Measurements from ENCODE around the gene SLC38A7. TPM values are rescaled to one million over a fixed set of nuclear protein-coding genes. Genes with fewer than 3 reads are reported as not detected.

The SLC38A7 gene
- total and polyA plus RNA-seq, 2 donors (not counting 3 experiments of a cell fraction or from before 2014, with no cell fraction given) = 33.2 to 44.4 TPM

- H2AFZ ChIP-seq (ENCODE audit: low read depth, low read length) = no peak overlapping the region
- H3K4me2 ChIP-seq (ENCODE audit: insufficient read depth, low read length) = no peak overlapping the region
- POLR2A ChIA-PET = no interaction called here
- no peak overlapping the region for H3K27ac ChIP-seq (ENCODE audit: insufficient read depth, low read depth, low read length)
- no peak for FAIRE-seq
- H4K20me1 ChIP-seq (replicated peaks; ENCODE audit: control insufficient read depth, extremely low read depth, insufficient read depth, low read length) = no peaks in the 10 kb centered on the region
- H3K4me3 ChIP-seq (replicated peaks in 1 of 3; ENCODE audit: insufficient read depth in 1 of 3, low read depth in 1 of 3, low read length in 3 of 3) = no peak overlapping the region
- H3K4me1 ChIP-seq (ENCODE audit: control insufficient read depth, extremely low read depth, insufficient read depth, low read length) = no peaks in the 10 kb centered on the region
- no peak for DNase-seq (ENCODE audit: low read depth, low spot score)
- no peaks in the 10 kb centered on the region for H3K79me2 ChIP-seq (ENCODE audit: control insufficient read depth, insufficient read depth, low read length)
- H3K27me3 ChIP-seq (ENCODE audit: control insufficient read depth in 2 of 2, insufficient read depth in 2 of 2, low read length in 2 of 2) = peaks cover 2 to 5% of the 10 kb centered on the region in 2 experiments
- intact Hi-C loops (cut with micrococcal nuclease) = no loop called here
- H3K9ac ChIP-seq (replicated peaks; ENCODE audit: extremely low read depth, insufficient read depth, low read length) = no peak overlapping the region
- TF ChIP-seq POLR2A (IDR thresholded peaks at IDR 0.05; ENCODE audit: low read depth, low read length) (no peak), JUN (IDR thresholded peaks at IDR 0.05; ENCODE audit: borderline replicate concordance, insufficient read depth, insufficient read length, low read depth) (no peak), POLR2AphosphoS5 (IDR thresholded peaks at IDR 0.05; ENCODE audit: insufficient read depth, low read depth, low read length) (no peak), FOS (IDR thresholded peaks at IDR 0.05; ENCODE audit: borderline replicate concordance, insufficient read depth, low read length) (no peak)
- dilution Hi-C loops (cut with MboI; ENCODE audit: extremely low pct_ligation_motif_present, low sequenced_read_pairs) = no loop called here
- CTCF ChIA-PET = interaction anchor here (1.0 to 1.7 kb wide), 2 partner anchors 65 to 101 kb away, joined by 3 to 4 read pairs; no protein-coding TSS in a partner anchor
- no TSS peak for BruUV-seq (replicated peaks)
- no peaks in the 10 kb centered on the region for H3K9me3 ChIP-seq (replicated peaks; ENCODE audit: control insufficient read depth, insufficient read depth, low read length)
- no peaks in the 10 kb centered on the region for H3K9me1 ChIP-seq (replicated peaks; ENCODE audit: control insufficient read depth, extremely low read depth, insufficient read depth, low read length)
- no peaks in the 10 kb centered on the region for H3K36me3 ChIP-seq (ENCODE audit: control insufficient read depth in 2 of 2, extremely low read depth in 1 of 2, insufficient read depth in 2 of 2, low read length in 2 of 2)
These were observed 29.4 kb downstream of the SLC38A7 start for GRCh38 chr16:58655215-58655596.

- CTCF ChIA-PET = interaction anchor here (1.0 to 1.7 kb wide), 2 partner anchors 65 to 102 kb away, joined by 3 to 4 read pairs; no protein-coding TSS in a partner anchor
- no peak overlapping the region for H3K4me2 ChIP-seq (ENCODE audit: insufficient read depth, low read length)
- peaks cover 2 to 5% of the 10 kb centered on the region in 2 experiments for H3K27me3 ChIP-seq (ENCODE audit: control insufficient read depth in 2 of 2, insufficient read depth in 2 of 2, low read length in 2 of 2)
- no peaks in the 10 kb centered on the region for H3K9me1 ChIP-seq (replicated peaks; ENCODE audit: control insufficient read depth, extremely low read depth, insufficient read depth, low read length)
- no peak for DNase-seq (ENCODE audit: low read depth, low spot score)
- intact Hi-C loops (cut with micrococcal nuclease) (no loop called here), dilution Hi-C loops (cut with MboI; ENCODE audit: extremely low pct_ligation_motif_present, low sequenced_read_pairs) (no loop called here)
- POLR2A ChIA-PET = no interaction called here
- no peaks in the 10 kb centered on the region for H3K36me3 ChIP-seq (ENCODE audit: control insufficient read depth in 2 of 2, extremely low read depth in 1 of 2, insufficient read depth in 2 of 2, low read length in 2 of 2)
- no peak for FAIRE-seq
- H3K9me3 ChIP-seq (replicated peaks; ENCODE audit: control insufficient read depth, insufficient read depth, low read length) = no peaks in the 10 kb centered on the region
- no peak overlapping the region for H3K27ac ChIP-seq (ENCODE audit: insufficient read depth, low read depth, low read length)
- no peak for TF ChIP-seq FOS (IDR thresholded peaks at IDR 0.05; ENCODE audit: borderline replicate concordance, insufficient read depth, low read length)
- TF ChIP-seq POLR2A (IDR thresholded peaks at IDR 0.05; ENCODE audit: low read depth, low read length) = no peak
- no peak for TF ChIP-seq MAX (IDR thresholded peaks at IDR 0.05; ENCODE audit: insufficient read depth, insufficient read length)
- TF ChIP-seq JUN (IDR thresholded peaks at IDR 0.05; ENCODE audit: borderline replicate concordance, insufficient read depth, insufficient read length, low read depth) = no peak
- TF ChIP-seq MYC (IDR thresholded peaks at IDR 0.05; ENCODE audit: low read depth, low read length) = no peak
- no peak for TF ChIP-seq GATA2 (IDR thresholded peaks at IDR 0.05; ENCODE audit: insufficient read depth, insufficient read length, low read depth, low read length)
- TF ChIP-seq CTCF (IDR thresholded peaks at IDR 0.05; ENCODE audit: extremely low read depth in 1 of 2, insufficient read depth in 1 of 2, low read depth in 1 of 2, low read length in 2 of 2) = no peak
- TF ChIP-seq EZH2 (IDR thresholded peaks at IDR 0.05; ENCODE audit: borderline replicate concordance, low read depth, low read length, severe bottlenecking) = no peak
- no peak for TF ChIP-seq POLR2AphosphoS5 (IDR thresholded peaks at IDR 0.05; ENCODE audit: insufficient read depth, low read depth, low read length)
- H3K4me1 ChIP-seq (ENCODE audit: control insufficient read depth, extremely low read depth, insufficient read depth, low read length) = no peaks in the 10 kb centered on the region
- H3K4me3 ChIP-seq (replicated peaks in 1 of 3; ENCODE audit: insufficient read depth in 1 of 3, low read depth in 1 of 3, low read length in 3 of 3) = no peak overlapping the region
- BruUV-seq (replicated peaks) = no TSS peak
- H3K9ac ChIP-seq (replicated peaks; ENCODE audit: extremely low read depth, insufficient read depth, low read length) = no peak overlapping the region
- no peaks in the 10 kb centered on the region for H4K20me1 ChIP-seq (replicated peaks; ENCODE audit: control insufficient read depth, extremely low read depth, insufficient read depth, low read length)
- no peaks in the 10 kb centered on the region for H3K79me2 ChIP-seq (ENCODE audit: control insufficient read depth, insufficient read depth, low read length)
- no peak overlapping the region for H2AFZ ChIP-seq (ENCODE audit: low read depth, low read length)
These were observed 29.9 kb downstream of the SLC38A7 start for GRCh38 chr16:58654560-58655214.

Measured in endothelial cell of umbilical vein (primary cell).